GM10248 (cell line): ENCODE data around the gene RAPGEFL1.

ENCODE experiments used
- CTCF ChIA-PET: fragments of 300-600 bp; sonication (Branson Sonifier 250); formaldehyde crosslinking; extraction: SDS; loops from one replicate; lab custom pipeline; 2021; ENCODE audit warnings: antibody characterized with exemption; lab: Yijun Ruan, JAX
- POLR2A ChIA-PET: fragments of 350-650 bp; sonication (Branson Sonifier 250); formaldehyde crosslinking; extraction: SDS; loops from one replicate; lab custom pipeline; 2020; ENCODE audit warnings: antibody characterized with exemption; lab: Yijun Ruan, JAX
- DNase-seq: peaks from one replicate; pipeline ENCODE4 v3.0.0; 2012; ENCODE audit errors: extremely low spot score
- TF ChIP-seq, protein P1 (sequence below): IDR thresholded peaks from 2 replicates; pipeline ENCODE4 v1.5.1; 2012; ENCODE audit warnings: mild to moderate bottlenecking, low read depth; ENCODE audit errors: extremely low read depth, missing control alignments, control extremely low read depth

Gene RAPGEFL1

DNA sequence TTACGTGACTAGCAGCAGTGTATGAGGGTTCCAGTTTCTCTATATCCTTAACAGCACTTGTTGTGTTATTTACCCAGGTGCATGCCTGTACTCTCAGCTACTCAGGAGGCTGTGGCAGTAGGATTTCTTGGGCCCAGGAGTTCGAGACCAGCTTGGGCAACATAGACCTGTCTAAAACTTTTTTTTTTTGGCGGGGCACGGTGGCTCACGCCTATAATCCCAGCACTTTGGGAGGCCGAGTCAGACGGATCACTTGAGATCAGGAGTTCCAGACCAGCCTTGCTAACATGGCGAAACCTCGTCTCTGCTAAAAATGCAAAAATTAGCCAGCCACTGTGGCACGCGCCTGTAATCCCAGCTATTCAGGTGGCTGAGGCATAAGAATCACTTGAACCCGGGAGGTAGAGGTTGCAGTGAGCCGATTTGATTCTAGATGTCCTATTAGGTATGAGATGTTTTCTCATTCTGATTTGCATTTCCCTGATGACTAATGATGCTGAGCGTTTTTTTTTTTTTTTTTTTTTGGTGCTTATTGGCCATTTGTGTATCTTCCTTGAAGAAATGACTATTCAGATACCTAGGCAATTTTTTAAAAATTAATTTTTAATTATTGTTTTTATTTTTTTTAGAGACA lies 23.6 kb upstream of the RAPGEFL1 start:
- TF ChIP-seq, protein P1, sequence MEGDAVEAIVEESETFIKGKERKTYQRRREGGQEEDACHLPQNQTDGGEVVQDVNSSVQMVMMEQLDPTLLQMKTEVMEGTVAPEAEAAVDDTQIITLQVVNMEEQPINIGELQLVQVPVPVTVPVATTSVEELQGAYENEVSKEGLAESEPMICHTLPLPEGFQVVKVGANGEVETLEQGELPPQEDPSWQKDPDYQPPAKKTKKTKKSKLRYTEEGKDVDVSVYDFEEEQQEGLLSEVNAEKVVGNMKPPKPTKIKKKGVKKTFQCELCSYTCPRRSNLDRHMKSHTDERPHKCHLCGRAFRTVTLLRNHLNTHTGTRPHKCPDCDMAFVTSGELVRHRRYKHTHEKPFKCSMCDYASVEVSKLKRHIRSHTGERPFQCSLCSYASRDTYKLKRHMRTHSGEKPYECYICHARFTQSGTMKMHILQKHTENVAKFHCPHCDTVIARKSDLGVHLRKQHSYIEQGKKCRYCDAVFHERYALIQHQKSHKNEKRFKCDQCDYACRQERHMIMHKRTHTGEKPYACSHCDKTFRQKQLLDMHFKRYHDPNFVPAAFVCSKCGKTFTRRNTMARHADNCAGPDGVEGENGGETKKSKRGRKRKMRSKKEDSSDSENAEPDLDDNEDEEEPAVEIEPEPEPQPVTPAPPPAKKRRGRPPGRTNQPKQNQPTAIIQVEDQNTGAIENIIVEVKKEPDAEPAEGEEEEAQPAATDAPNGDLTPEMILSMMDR: no peak
- DNase-seq: no peak
- CTCF ChIA-PET: interaction anchor here (1.0 to 10.8 kb wide), 5 partner anchors 14 to 41 kb away, joined by 3 to 117 read pairs (median 5); partner anchors contain the start of gene CASC3
- POLR2A ChIA-PET: interaction anchor here (1.4 kb wide), 1 partner anchor 13 kb away, joined by 6 read pairs; the partner anchor contains the start of gene CASC3

DNA sequence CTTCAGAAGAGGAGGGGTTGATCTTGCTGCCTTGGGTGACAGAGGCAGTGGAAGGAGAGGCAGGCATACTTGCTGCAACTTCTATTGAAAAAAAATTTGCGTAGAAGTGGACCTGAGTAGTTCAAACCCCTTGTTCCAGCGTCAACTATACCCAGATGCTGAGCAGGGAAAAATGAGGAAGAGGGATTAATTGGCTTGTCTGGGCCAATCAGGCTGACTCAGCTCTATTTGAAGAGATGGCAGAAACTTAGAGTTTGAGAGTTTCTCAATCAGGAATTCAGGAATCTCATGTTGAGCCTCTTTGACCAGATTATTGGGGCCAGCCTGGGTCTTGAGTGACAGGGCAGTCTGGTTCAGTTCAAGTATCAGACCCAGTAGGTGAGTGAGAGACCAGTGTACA lies 19.3 kb upstream of the RAPGEFL1 start:
- ChIA-PET CTCF (interaction anchor here (2.3 to 10.8 kb wide), 3 partner anchors 10 to 45 kb away, joined by 7 to 117 read pairs (median 18); partner anchors contain the start of gene CASC3), POLR2A (interaction anchor here (1.0 kb wide), 1 partner anchor 18 kb away, joined by 3 read pairs; the partner anchor contains the start of gene CASC3)
- no peak for DNase-seq
- TF ChIP-seq, protein P1: no peak

DNA sequence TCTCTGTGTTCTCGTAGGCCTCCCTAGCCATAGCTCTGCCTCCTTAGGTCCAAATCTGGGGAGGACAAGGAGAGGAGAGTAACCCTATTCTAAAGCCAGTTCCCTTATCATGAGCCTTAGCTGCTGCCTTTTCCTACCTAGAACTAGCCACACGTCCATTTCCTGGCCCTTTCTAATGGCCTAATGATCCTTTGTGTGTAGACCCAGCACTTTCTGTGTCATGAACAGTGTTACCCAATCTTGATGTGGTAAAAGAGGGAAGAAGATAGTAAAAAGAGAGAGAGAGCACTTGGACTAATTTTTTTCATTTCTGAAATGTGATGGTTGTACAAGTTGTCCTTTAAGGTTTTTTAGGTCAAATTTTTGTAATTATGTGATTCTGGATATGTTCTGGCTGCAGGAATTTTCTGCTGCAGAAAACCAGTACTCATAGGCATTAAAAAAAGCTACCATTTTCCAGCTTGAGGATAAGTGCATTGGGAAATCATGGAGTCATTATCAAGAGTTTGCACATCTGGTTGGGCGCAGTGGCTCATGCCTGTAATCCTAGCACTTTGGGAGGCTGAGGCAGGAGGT lies 18.7 kb upstream of the RAPGEFL1 start:
- DNase-seq: no peak
- TF ChIP-seq, protein P1: no peak
- CTCF ChIA-PET: interaction anchor here (2.3 to 10.8 kb wide), 2 partner anchors 10 to 46 kb away, joined by 18 to 117 read pairs; no protein-coding TSS in a partner anchor
- POLR2A ChIA-PET: no interaction called here

DNA sequence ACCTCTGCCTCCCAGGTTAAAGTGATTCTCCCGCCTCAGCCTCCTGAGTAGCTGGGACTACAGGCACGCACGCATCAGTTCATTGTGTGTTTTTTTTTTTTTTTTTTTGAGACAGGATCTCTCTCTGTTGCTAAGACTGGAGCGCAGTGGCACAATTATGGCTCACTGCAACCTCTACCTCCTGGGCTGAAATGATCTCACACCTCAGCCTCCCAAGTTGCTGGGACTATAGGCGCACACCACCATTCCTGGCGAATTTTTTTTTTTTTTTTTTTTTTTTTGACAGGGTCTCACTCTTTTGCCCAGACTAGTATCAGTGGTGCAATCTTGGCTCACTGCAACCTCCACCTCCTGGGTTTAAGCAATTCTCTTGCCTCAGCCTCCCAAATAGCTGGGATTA lies 17.8 kb upstream of the RAPGEFL1 start:
- TF ChIP-seq, protein P1: no peak
- no peak for DNase-seq
- CTCF ChIA-PET: interaction anchor here (2.3 to 10.8 kb wide), 2 partner anchors 9 to 46 kb away, joined by 18 to 117 read pairs; no protein-coding TSS in a partner anchor
- POLR2A ChIA-PET: no interaction called here

DNA sequence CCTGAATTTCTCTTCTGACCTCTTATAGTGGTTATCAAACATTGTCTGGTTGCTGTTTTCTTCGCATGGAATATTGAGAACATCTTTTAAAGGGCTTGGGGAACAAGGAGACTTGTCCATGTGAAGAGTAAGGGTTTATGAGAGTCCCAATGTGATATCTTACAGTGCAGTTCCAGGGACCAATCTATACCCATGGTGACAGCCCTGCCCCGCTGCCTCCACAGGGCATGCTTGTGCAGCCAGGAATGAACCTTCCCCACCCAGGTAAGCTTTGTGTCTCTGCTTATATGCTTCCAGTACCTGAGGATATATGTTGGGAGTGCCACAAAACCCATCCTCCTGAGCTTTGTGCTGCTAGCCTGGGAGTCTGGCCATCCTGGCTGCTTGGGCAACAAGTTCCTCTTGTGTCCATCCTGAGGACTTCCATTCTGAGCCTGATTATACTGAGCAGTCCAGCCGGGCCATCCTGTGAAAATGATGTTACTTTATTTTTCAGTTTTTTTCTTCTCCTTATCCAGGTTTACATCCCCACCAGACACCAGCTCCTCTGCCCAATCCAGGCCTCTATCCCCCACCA lies 9.5 kb upstream of the RAPGEFL1 start:
- CTCF ChIA-PET: interaction anchor here (0.7 to 5.8 kb wide), 33 partner anchors 11 to 546 kb away, joined by 3 to 118 read pairs (median 6); partner anchors contain the start of genes CASC3, CSF3, MED24 and NR1D1
- TF ChIP-seq, protein P1: no peak
- DNase-seq: no peak
- POLR2A ChIA-PET: interaction anchor here (1.2 kb wide), 1 partner anchor 55 kb away, joined by 3 read pairs; no protein-coding TSS in a partner anchor

DNA sequence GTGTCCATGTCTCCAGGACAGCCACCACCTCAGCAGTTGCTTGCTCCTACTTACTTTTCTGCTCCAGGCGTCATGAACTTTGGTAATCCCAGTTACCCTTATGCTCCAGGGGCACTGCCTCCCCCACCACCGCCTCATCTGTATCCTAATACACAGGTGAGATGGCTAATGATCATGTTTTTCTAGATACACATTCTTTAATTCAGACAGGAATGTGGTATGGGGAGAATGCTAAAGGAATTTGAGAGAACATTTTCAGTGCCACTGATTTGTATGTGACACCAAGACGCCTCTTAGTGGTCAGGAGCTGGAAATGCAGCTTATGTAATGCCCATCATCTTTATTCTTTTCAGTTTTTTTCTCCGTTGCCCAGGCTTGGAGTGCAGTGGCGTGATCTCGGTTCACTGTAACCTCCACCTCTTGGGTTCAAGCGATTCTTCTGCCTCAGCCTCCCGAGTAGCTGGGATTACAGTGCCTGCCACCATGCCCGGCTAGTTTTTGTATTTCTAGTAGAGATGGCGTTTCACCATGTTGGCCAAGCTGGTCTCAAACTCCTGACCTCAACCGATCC lies 8.9 kb upstream of the RAPGEFL1 start:
- ChIA-PET POLR2A (interaction anchor here (1.2 kb wide), 1 partner anchor 56 kb away, joined by 3 read pairs; no protein-coding TSS in a partner anchor), CTCF (interaction anchor here (0.7 to 5.8 kb wide), 47 partner anchors 11 to 547 kb away, joined by 3 to 118 read pairs (median 5); partner anchors contain the start of genes CASC3, CSF3, MED24 and NR1D1)
- TF ChIP-seq, protein P1: peak; percentile 75
- peak; percentile 71 for DNase-seq
